OCI-LY3 (cell line): ENCODE data around the gene CD101.

Experiments used
- H2AFZ ChIP-seq: fragments of 200-600, 300-600 bp; shearing (Covaris generic); 2 replicates; pipeline ENCODE4 v1.6.0; 2014; ENCODE audit warnings: antibody characterized with exemption, low read depth, low read length
- H3K27ac ChIP-seq: fragments of 200-600, 300-600 bp; sonication (generic); 2 replicates; pipeline ENCODE4 v1.5.1; 2014; ENCODE audit warnings: mild to moderate bottlenecking, low read length, moderate library complexity, mixed read lengths
- H3K27me3 ChIP-seq: fragments of 200-600, 300-600 bp; sonication (generic); 2 replicates; pipeline ENCODE4 v1.6.1; 2014; ENCODE audit warnings: low read depth, low read length, mixed read lengths
- H3K36me3 ChIP-seq: fragments of 200-600, 300-600 bp; sonication (generic); replicated peaks from 2 replicates; pipeline ENCODE3; 2014; ENCODE audit warnings: low read depth, low read length, mixed read lengths
- H3K4me1 ChIP-seq: fragments of 300-600, 200-600 bp; sonication (generic); 2 replicates; pipeline ENCODE4 v1.6.1; 2014; ENCODE audit warnings: low read length, mixed read lengths
- H3K4me2 ChIP-seq: fragments of 200-600, 300-600 bp; sonication (generic); 2 replicates; pipeline ENCODE4 v1.6.1; 2014; ENCODE audit warnings: low read length, mixed read lengths
- H3K4me3 ChIP-seq: fragments of 300-600, 200-600 bp; sonication (generic); 2 replicates; pipeline ENCODE4 v1.5.1; 2014; ENCODE audit warnings: antibody characterized with exemption, mild to moderate bottlenecking, low read length, moderate library complexity
- H3K79me2 ChIP-seq: fragments of 300-600, 200-600 bp; shearing (Covaris generic); 2 replicates; pipeline ENCODE4 v1.6.1; 2014; ENCODE audit warnings: mild to moderate bottlenecking, low read length, mixed read lengths
- H3K9ac ChIP-seq: fragments of 300-600, 200-600 bp; shearing (Covaris generic); 2 replicates; pipeline ENCODE4 v1.6.0; 2014; ENCODE audit warnings: mild to moderate bottlenecking, low read length, moderate library complexity
- H3K9me3 ChIP-seq: fragments of 200-600, 300-600 bp; shearing (Covaris generic); 2 replicates; pipeline ENCODE4 v1.6.1; 2014; ENCODE audit warnings: low read length, mixed read lengths; ENCODE audit not compliant: insufficient read depth
- H4K20me1 ChIP-seq: fragments of 200-600, 300-600 bp; sonication (generic); 2 replicates; pipeline ENCODE4 v1.6.1; 2016; ENCODE audit warnings: low read length, mixed read lengths; ENCODE audit not compliant: insufficient read depth
- EZH2phosphoT487 ChIP-seq: fragments of 200-600 bp; shearing (Covaris generic); IDR thresholded peaks from 2 replicates; pipeline ENCODE4 v1.6.1; 2018; ENCODE audit warnings: antibody characterized with exemption, mixed run types, low read depth
- TF ChIP-seq, protein P1 (sequence below): fragments of 200-600, 300-600 bp; sonication (generic); IDR thresholded peaks from 2 replicates; pipeline ENCODE4 v1.5.1; 2014; ENCODE audit warnings: antibody characterized with exemption, low read length, low read depth

CD101 gene

DNA sequence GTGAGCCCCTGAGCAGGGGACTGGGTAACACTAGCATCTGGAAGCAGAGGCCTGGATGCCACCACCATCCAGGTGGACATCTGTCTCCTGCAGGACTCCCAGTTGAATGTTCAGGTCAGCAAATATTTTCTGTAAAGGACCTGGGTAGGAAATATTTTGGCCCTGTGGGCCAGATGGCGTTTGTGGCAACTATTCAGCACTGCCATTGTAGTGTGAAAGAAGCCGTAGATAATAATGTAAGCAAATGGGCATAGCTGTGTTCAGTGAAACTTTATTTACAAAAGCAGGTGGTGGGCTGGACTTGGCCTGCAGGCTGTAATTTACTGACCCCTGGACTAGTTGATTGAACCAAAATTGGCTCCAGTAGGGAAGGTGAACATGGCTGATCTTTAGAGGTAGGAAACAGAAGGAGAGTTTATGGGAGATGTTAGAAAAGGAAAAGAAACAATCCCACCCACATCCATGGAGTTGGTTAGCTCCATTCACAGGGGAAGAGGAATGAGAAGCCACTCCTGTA lies 20.0 kb upstream of the CD101 start:
- Histone ChIP-seq H3K36me3 (no peaks in the 10 kb centered on the region), H3K4me2 (no peak overlapping the region), H3K27me3 (no peaks in the 10 kb centered on the region), H2AFZ (no peak overlapping the region), H3K4me1 (no peaks in the 10 kb centered on the region), H3K9ac (no peak overlapping the region), H4K20me1 (no peaks in the 10 kb centered on the region), H3K27ac (no peak overlapping the region), H3K4me3 (no peak overlapping the region), H3K9me3 (no peaks in the 10 kb centered on the region), H3K79me2 (no peaks in the 10 kb centered on the region)
- TF ChIP-seq EZH2phosphoT487 = no peak
- TF ChIP-seq, protein P1, sequence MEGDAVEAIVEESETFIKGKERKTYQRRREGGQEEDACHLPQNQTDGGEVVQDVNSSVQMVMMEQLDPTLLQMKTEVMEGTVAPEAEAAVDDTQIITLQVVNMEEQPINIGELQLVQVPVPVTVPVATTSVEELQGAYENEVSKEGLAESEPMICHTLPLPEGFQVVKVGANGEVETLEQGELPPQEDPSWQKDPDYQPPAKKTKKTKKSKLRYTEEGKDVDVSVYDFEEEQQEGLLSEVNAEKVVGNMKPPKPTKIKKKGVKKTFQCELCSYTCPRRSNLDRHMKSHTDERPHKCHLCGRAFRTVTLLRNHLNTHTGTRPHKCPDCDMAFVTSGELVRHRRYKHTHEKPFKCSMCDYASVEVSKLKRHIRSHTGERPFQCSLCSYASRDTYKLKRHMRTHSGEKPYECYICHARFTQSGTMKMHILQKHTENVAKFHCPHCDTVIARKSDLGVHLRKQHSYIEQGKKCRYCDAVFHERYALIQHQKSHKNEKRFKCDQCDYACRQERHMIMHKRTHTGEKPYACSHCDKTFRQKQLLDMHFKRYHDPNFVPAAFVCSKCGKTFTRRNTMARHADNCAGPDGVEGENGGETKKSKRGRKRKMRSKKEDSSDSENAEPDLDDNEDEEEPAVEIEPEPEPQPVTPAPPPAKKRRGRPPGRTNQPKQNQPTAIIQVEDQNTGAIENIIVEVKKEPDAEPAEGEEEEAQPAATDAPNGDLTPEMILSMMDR = no peak

DNA sequence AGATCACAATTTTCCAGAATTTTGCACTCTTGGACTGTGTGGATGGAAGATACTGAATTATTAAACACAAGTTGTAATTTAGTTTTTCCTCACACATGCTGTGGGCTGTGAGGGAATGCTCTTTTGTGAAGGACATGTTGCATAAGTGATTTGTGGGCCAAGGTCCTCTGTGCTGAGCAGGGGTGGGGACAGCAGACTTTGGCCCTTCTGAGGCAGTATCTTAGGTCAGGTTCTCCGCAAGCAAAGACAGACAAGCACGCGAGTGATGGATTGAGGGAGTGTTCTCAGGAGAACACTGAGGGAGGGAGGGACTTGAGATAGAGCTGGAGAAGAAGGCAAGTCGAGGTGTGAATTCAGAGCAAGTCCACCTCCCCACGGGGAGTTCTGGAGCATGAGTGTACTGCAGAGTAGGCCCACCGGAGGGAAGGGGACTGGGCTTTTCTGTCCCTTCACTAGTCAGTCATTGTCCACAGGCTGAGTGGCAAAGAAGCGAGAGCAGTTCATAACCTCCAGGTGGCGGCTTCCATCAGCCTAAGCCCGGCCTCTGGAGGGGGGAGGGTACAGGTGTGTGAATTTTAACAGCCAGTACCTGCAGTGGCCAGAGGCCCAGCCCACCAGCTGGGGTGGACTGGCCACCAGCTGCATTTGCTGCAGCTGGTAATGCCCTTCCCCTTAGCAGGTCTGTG lies 19.1 kb upstream of the CD101 start:
- Histone ChIP-seq H3K4me1 (no peaks in the 10 kb centered on the region), H4K20me1 (no peaks in the 10 kb centered on the region), H3K79me2 (no peaks in the 10 kb centered on the region), H3K27me3 (no peaks in the 10 kb centered on the region), H3K9me3 (no peaks in the 10 kb centered on the region), H3K4me3 (no peak overlapping the region), H3K9ac (no peak overlapping the region), H2AFZ (no peak overlapping the region), H3K27ac (no peak overlapping the region), H3K36me3 (no peaks in the 10 kb centered on the region), H3K4me2 (no peak overlapping the region)
- TF ChIP-seq EZH2phosphoT487 = no peak
- TF ChIP-seq, protein P1 = no peak

DNA sequence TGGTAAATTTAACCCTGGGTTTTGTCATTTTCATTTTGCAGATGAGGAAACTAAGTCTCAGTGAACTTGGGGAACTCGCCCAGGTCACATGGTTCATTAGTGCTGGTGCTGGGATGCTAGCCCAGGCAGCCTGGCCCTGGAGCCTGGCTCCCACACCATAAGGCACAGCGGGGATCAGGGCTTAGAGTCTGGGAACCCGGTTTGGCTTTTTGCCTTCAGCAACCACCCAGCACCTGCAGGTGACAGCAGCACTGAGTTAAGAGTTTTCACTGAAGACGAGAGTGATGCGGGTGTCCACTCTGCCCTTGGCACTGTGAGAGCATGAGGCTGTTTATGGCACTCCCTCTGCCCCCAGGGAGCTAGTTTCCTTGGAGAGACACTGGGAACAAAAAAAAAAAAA lies 18.4 kb upstream of the CD101 start:
- Histone ChIP-seq H3K4me1 (no peaks in the 10 kb centered on the region), H2AFZ (no peak overlapping the region), H3K4me3 (no peak overlapping the region), H3K36me3 (no peaks in the 10 kb centered on the region), H3K27me3 (no peaks in the 10 kb centered on the region), H3K9ac (no peak overlapping the region), H3K79me2 (no peaks in the 10 kb centered on the region), H3K9me3 (no peaks in the 10 kb centered on the region), H4K20me1 (no peaks in the 10 kb centered on the region), H3K4me2 (no peak overlapping the region), H3K27ac (no peak overlapping the region)
- TF ChIP-seq EZH2phosphoT487 = no peak
- TF ChIP-seq, protein P1 = no peak

DNA sequence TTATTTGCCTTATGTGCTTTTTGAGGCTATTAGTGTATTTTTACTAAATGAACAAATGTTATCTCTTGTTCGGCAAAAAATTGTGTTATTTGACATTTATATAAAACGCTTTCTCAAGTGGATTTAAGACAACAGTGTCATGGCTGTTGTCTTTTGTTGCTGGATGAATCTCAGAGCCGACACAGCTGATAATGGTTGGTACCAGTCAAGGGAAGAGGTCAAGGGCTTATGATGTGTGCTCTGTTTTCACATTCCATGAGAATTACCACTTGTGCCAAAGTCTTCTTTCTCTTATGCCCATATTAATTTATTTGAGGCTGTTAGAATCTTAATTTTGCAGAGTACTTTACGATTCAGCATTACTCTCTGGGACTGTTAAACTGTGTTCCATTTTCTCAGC lies 17.9 kb upstream of the CD101 start:
- Histone ChIP-seq H3K36me3 (no peaks in the 10 kb centered on the region), H3K9ac (no peak overlapping the region), H3K9me3 (no peaks in the 10 kb centered on the region), H3K79me2 (no peaks in the 10 kb centered on the region), H4K20me1 (no peaks in the 10 kb centered on the region), H3K27me3 (no peaks in the 10 kb centered on the region), H3K27ac (no peak overlapping the region), H3K4me2 (no peak overlapping the region), H3K4me3 (no peak overlapping the region), H3K4me1 (no peaks in the 10 kb centered on the region), H2AFZ (no peak overlapping the region)
- TF ChIP-seq, protein P1 = no peak
- no peak for TF ChIP-seq EZH2phosphoT487
